Measurements from ENCODE around the gene LMO7. TPM values are rescaled to one million over a fixed set of nuclear protein-coding genes. Genes with fewer than 3 reads are reported as not detected.
A peak's percentile ranks its signal among the peaks of the same experiment; 100 is the strongest.

Gene LMO7
- total and polyA plus RNA-seq, 2 of the 4 experiments (the other 2 are of a cell fraction): 266 to 367 TPM

DNA sequence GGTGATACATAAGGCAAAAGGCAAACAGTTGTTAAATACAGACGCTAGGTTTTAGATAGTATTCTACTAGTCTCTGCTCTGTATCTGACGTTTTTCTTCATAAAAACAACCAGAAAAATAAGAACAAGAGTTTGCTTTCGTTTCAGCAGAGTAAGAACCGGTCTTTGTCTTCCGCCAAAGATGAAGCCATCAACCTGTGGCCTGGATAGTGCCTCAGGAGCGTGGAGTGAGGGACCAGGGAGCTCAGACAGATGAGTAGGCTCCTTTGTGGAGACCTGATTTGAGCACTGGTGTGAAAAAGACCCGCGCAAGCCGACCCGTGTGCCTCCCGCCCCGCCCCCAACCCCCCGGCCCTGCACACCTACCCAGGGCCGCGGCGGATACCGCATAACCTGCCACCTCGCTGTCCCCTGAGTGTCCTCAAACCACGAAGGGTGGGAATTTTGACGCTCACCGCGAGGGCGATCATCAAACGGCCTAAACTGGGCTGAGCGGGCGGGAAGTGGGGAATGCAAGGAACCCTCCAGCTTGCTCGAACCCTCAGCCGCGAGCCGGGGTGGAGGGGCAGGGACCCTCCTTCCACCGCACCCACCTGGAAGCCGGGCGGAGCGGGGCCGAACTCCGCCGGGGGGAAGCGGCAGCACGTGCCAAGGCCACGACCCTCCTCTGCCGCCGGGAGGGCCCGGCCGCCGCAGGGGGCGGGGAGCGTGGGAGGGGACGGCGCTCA, 866 bp upstream of the LMO7 start:
- peaks cover 16% of the 10 kb centered on the region; the same call in 1 of the 2 replicates for H4K20me1 ChIP-seq (ENCODE audit: insufficient read depth, low read length)
- no peak overlapping the region for H3K56ac ChIP-seq (ENCODE audit: extremely low read depth, insufficient read depth, low read length)
- peak overlapping the region; percentile 77 for H2AFZ ChIP-seq (replicated peaks; ENCODE audit: low read length, poor library complexity)
- peaks cover 4% of the 10 kb centered on the region; the same call in 1 of the 2 replicates for H3K9me1 ChIP-seq (ENCODE audit: insufficient read depth, low read length)
- H3K79me1 ChIP-seq (ENCODE audit: low read depth in 1 of 2, low read length in 2 of 2): peaks cover 10 to 35% of the 10 kb centered on the region in 2 experiments; a peak in 3 of 4 replicates
- peak overlapping the region; percentile 97 for H2BK120ac ChIP-seq (ENCODE audit: low read depth, low read length)
- dilution Hi-C loops (cut with HindIII; ENCODE audit: low sequenced_read_pairs, unreplicated experiment) (no loop called here), in situ Hi-C loops (cut with MboI; ENCODE audit: low sequenced_read_pairs) (no loop called here), intact Hi-C loops (cut with micrococcal nuclease) (no loop called here)
- no peak for ATAC-seq (ENCODE audit: low read depth)
- WGBS, 2 experiments (ENCODE audit: extremely low coverage in 2 of 2, insufficient read length in 1 of 2): 7% methylated on average over 3 of the region's 49 CpGs; no CpG with 5 or more reads in 1 of the 2 experiments
- H3K4me2 ChIP-seq (ENCODE audit: low read depth, low read length): peak overlapping the region; percentile 86
- peak overlapping the region; percentile 91 for H4K91ac ChIP-seq (ENCODE audit: insufficient read depth, low read depth, low read length)
- peak overlapping the region; percentile 95 for H3K23ac ChIP-seq (ENCODE audit: low read depth, low read length)
- peak overlapping the region; percentile 97 for H3K4ac ChIP-seq (ENCODE audit: low read depth, low read length)
- H2BK20ac ChIP-seq (ENCODE audit: low read depth, low read length): peak overlapping the region; percentile 93
- no TSS peak for BruUV-seq (replicated peaks)
- H3K4me1 ChIP-seq (ENCODE audit: control insufficient read depth, insufficient read depth, low read length): peaks cover 15% of the 10 kb centered on the region
- peak overlapping the region; percentile 85 to 94 for H4K8ac ChIP-seq (ENCODE audit: low read depth in 2 of 2, low read length in 2 of 2)
- peak overlapping the region; percentile 95 for H2AK5ac ChIP-seq (ENCODE audit: low read depth, low read length)
- H3K14ac ChIP-seq (replicated peaks; ENCODE audit: low read depth, low read length): peak overlapping the region; percentile 85
- H3K27me3 ChIP-seq (ENCODE audit: control insufficient read depth, insufficient read depth, low read length): no peaks in the 10 kb centered on the region
- peak overlapping the region; percentile 94 for H2BK5ac ChIP-seq (ENCODE audit: low read depth, low read length, poor library complexity, severe bottlenecking)
- no peak for DNase-seq
- peak overlapping the region; percentile 68 for H3K9ac ChIP-seq (ENCODE audit: low read depth, low read length)
- H3K4me3 ChIP-seq (ENCODE audit: insufficient read depth, low read depth, low read length): peak overlapping the region; percentile 80
- peak overlapping the region; percentile 96 for H2AK9ac ChIP-seq (replicated peaks; ENCODE audit: low read depth, low read length, poor library complexity)
- H3K9me3 ChIP-seq (ENCODE audit: control insufficient read depth, insufficient read depth, low read length): no peaks in the 10 kb centered on the region
- H4K5ac ChIP-seq (ENCODE audit: low read depth, low read length): peak overlapping the region; percentile 93
- peak overlapping the region; percentile 75; the same call in 2 of the 3 replicates for H2BK15ac ChIP-seq (ENCODE audit: low read depth, low read length)
- peak overlapping the region; percentile 81 for H3K27ac ChIP-seq (ENCODE audit: insufficient read depth, low read length)
- POLR2A ChIA-PET (ENCODE audit: unreplicated experiment): interaction anchor here (0.5 to 0.6 kb wide), 2 partner anchors 27 to 122 kb away, joined by 4 to 5 read pairs; no protein-coding TSS in a partner anchor
- peak; percentile 74 for TF ChIP-seq BHLHE40 (IDR thresholded peaks at IDR 0.05; ENCODE audit: low read depth, low read length)
- no peak for TF ChIP-seq MXI1 (IDR thresholded peaks at IDR 0.05; ENCODE audit: borderline replicate concordance, low read depth, low read length)
- peak overlapping the region; percentile 65 for H3K18ac ChIP-seq (ENCODE audit: low read depth, low read length)
- H3K36me3 ChIP-seq (ENCODE audit: control insufficient read depth, insufficient read depth, low read length): no peaks in the 10 kb centered on the region
- CTCF ChIA-PET: no interaction called here
